HG02852 (cell line): Measurements from ENCODE around the gene NOD1.
A peak's percentile ranks its signal among the peaks of the same experiment; 100 is the strongest.

Experiments
- ATAC-seq: cut with Tn5 transposase; IDR thresholded peaks from one replicate; pipeline ENCODE4 v1.9.1; 2021; ENCODE audit warnings: mild to moderate bottlenecking, moderate library complexity; ENCODE audit not compliant: unreplicated experiment

The NOD1 gene

GRCh38 chr7:30472081-30472783, 6.4 kb downstream of the NOD1 start:
- no peak for ATAC-seq

GRCh38 chr7:30471205-30471604, 7.4 kb downstream of the NOD1 start:
- ATAC-seq, result no peak

GRCh38 chr7:30470771-30471170, 7.8 kb downstream of the NOD1 start:
- ATAC-seq, result no peak

GRCh38 chr7:30470163-30470770, 8.3 kb downstream of the NOD1 start:
- no peak for ATAC-seq

GRCh38 chr7:30469303-30469702, 9.3 kb downstream of the NOD1 start:
- ATAC-seq, result no peak

- ATAC-seq, result no peak
These were observed 9.8 kb downstream of the NOD1 start for GRCh38 chr7:30468791-30469190.

GRCh38 chr7:30468041-30468440, 10.5 kb downstream of the NOD1 start:
- no peak for ATAC-seq

GRCh38 chr7:30467271-30467670, 11.3 kb downstream of the NOD1 start:
- no peak for ATAC-seq

GRCh38 chr7:30466266-30466665, 12.3 kb downstream of the NOD1 start:
- no peak for ATAC-seq

GRCh38 chr7:30465811-30466180, 12.8 kb downstream of the NOD1 start:
- ATAC-seq, result no peak

GRCh38 chr7:30465046-30465810, 13.4 kb downstream of the NOD1 start:
- no peak for ATAC-seq

GRCh38 chr7:30464231-30464671, 14.3 kb downstream of the NOD1 start:
- no peak for ATAC-seq

GRCh38 chr7:30463405-30464145, 15.0 kb downstream of the NOD1 start:
- peak; percentile 71 for ATAC-seq

GRCh38 chr7:30462179-30462578, 16.4 kb downstream of the NOD1 start:
- no peak for ATAC-seq

- no peak for ATAC-seq
These were observed 18.3 kb downstream of the NOD1 start for GRCh38 chr7:30460246-30460633.

- ATAC-seq, result no peak
These were observed 18.9 kb downstream of the NOD1 start for GRCh38 chr7:30459591-30460245.

GRCh38 chr7:30458311-30458710, 20.3 kb downstream of the NOD1 start:
- no peak for ATAC-seq

- no peak for ATAC-seq
These were observed 24.7 kb downstream of the NOD1 start for GRCh38 chr7:30453921-30454320.

GRCh38 chr7:30453016-30453415, 25.6 kb downstream of the NOD1 start:
- ATAC-seq, result no peak

- no peak for ATAC-seq
These were observed 26.2 kb downstream of the NOD1 start for GRCh38 chr7:30452280-30452930.
